ENCODE measurements around the gene PTP4A1. TPM values are rescaled to one million over a fixed set of nuclear protein-coding genes. Genes with fewer than 3 reads are reported as not detected.
"Not testable (repeated sequence)": the region's sequence is repeated elsewhere in the genome, so short reads cannot be mapped to it uniquely, and the experiment has no call there.

PTP4A1 gene
- 17.5 and 22.4 TPM in 2 replicates for total RNA-seq

DNA sequence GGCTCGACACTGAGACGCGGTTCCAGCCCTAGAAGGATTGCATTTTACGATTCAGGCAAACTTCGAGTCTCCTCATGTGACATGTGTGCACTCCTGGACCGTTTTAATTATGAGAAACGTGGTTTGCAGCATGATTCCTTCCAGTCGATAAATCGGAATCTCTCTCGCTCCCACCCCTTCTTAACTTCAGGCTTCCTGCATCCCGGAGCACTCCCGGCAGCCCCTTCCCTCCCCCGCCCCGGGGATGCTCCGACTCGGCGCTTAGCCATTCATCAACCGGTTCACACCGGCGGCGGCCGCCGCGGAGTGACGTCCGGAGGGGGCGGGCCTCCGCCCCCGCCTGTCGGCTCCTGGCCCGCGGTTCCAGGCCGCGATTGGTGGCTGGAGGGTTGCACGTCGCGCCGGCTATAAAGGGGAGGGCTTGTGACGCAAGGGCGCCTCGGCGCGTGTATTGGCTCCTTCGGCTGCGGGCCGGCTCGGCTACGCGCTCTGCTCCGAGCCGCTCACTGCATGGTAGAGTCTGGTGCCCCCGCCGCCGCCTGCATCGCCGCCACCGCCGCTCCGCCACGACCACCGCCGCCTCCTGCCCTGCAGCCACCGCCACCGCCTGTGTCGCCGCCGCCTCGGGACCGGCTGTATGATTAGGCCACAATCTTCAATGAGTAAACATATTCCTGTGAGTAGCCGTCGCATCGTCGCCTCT is at the start of gene PTP4A1, which contains the start of gene LOC128125822:
PTP4A1 (plus strand) TSS at position 437 of the 703 bp plus-strand sequence. CDS start 4,401 bp downstream, outside the sequence.
LOC128125822 (plus strand) TSS at position 437 of the 703 bp plus-strand sequence.
- DNase-seq (ENCODE audit: low read depth in 2 of 2): peak; percentile 98 to 99

DNA sequence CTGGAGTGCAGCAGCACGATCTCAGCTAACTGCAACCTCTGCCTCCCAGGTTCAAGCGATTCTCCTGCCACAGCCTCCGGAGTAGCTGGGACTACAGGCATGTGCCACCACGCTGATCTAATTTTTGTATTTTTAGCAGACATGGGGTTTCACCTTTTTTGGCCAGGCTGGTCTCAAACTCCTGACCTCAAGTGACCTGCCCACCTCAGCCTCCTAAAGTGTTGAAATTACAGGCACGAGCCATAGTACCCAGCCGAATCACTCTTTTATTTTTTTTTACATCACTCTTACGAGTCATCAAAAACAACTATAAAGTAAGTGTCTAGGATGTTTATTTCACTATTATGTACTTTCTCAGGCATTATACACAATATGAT is 49.4 kb upstream of the PTP4A1 start:
- DNase-seq (ENCODE audit: low read depth in 2 of 2): not testable (repeated sequence)

DNA sequence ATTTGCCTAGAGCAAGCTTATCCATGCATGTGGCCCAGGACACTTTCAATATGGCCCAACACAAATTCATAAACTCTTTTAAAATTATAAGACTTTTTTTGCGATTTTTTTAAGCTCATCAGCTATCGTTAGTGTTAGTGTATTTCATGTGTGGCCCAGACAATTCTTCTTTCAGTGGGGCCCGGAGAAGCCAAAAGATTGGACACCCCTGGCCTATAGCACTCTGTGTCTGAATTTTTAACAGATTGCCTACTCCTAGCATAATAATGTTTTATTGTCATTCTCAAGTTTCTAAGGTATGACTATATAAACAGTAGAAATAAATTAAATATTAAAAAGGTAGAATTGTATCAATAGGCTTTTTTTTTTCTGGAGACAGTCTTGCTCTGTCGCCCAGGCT is 48.6 kb upstream of the PTP4A1 start:
- no peak for DNase-seq (ENCODE audit: low read depth in 2 of 2)

DNA sequence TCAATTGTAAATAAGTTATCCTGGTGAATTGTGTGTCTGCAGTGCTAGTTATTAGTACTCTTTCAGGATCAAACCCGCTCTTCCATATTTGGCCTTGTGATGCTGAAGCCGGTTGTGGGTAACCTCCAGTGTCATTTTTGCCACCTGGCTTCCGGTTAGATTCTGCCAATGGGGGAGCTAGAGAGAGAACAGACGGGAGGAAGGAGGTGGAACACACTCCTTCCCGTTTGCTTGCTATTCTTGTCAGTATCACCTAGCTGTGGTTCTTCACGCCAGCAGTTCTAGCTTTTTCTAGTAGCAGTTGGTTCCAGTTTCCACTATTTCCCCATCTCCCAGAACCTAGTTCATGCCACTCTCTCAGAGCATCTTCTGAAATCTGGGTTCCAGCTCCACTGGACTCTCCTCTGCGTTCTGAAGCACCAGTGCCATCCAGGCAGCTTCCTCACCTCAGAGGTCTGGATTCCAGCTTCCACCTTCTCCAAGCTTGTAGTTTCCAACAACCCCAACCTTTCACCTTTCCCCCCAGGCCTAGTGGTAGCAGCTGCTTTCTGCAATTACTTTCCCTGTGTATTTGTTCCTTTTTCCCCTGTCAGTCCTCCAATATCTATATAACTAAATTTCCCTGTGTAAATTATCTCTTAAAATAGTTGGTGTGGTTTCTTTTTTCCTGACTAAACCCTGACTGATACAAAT is 46.9 kb upstream of the PTP4A1 start:
- DNase-seq (ENCODE audit: low read depth in 2 of 2): no peak

DNA sequence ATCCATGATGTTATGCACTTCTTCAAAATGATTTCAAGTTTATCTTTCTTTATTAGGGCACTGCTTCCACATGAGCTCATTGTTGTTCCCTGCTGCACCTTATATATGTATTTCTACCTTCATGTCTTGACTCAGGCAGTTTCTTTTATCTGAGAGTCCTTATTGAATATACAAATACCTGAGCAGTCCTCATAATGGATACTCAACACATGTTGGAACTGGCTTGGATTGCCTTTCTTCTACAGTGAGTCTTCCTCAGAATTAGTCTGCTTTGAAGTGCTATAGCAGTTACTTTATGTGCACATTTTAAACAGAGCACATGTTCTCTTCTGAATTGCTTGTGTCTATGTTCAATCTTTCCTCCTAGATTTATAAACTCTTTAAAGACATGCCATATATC is 45.3 kb upstream of the PTP4A1 start:
- no peak for DNase-seq (ENCODE audit: low read depth in 2 of 2)

DNA sequence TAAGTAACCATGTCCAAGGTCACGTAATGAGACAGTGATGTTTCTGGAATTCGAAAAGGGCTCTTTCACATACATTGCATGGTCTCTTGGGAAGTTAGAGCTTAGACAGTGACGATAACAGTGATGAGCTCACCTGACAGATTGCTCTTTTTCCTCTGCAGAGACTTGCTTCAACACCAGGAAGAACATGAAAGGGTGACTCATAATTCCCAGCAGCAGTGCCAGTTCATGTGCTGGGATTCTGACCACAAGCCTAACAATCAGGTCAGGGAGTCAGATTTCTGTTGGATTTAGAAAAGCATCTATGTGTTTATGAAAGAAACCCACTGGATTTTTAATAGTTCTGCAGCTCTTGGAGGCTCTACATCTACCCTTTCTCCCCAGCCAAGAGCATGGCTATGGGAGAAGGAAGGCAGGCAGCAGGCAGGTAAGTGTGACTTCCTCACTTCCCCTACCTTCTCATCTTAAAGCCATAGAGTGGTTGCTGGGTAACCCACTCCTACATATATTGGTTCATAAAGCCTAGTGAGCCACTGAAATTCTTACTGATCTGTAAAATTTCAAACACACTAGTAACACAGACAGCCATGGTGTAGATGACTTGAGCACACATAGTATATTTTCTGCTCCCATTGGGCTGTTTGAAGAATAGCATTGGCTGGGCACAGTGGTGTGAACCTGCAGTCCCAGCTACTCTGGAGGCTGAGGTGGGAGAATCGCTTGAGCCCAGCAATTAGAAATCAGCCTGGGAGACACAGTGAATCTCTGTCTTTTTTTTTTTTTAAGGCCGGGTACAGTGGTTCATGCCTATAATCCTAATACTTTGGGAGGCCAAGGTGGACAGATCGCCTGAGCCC is 44.4 kb upstream of the PTP4A1 start:
- DNase-seq (ENCODE audit: low read depth in 2 of 2): peak; percentile 85 to 99

DNA sequence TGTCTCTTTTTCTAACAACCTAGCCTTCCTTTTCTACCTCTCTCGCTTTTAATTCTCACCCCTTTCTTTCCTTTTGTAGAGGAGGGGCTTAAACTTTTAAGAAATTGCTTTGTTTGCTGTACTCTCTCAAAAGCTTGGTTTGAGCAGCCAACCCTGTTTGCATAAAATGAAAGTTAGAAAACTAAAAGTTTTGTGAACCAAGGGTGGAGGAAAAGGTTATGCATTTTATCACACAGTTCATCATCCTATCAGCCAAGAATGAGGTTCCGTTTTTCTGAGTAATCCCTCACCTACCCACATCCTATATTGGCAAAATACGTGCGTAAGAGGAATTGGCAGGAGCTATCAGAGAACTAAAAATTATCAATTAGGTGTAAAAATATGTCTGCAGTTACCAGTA is 42.8 kb upstream of the PTP4A1 start:
- no peak for DNase-seq (ENCODE audit: low read depth in 2 of 2)

DNA sequence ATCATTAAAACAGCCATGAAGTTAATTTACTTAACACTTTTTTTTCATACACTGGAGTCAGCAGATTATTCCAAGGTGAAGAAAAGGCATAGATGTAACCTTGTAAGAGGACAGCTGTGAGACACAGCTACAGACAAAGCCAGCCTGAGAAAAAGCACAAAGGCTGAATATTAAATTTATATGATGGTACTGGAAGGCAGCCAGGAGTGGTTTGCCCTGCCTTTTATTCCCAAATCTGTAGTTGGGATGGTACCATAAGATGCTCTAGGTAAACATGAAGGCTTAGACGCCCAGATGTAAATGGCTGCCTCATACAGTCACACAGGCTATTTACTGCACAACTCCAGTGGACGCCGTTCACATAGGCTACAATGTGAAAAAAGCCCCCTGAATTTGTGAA is 42.1 kb upstream of the PTP4A1 start:
- no peak for DNase-seq (ENCODE audit: low read depth in 2 of 2)

DNA sequence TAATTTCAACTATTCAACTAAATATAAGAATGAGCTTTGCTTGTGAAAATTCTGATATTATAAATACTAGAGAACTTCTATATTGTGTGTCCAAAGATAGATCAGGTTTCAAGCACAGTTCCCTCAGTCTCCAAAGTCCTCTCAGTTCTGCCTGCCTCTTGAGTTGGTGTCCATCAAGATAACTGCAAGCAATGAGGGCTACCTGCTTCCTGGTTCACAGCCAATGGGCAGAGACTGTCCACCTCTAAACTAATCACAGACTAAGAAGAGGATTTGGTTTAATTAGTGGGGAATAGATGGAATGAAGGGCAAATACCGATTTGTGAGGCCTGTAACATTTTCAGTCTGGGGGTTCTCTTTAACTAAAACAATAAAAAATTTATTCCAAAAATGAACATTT is 41.3 kb upstream of the PTP4A1 start:
- DNase-seq (ENCODE audit: low read depth in 2 of 2): no peak

DNA sequence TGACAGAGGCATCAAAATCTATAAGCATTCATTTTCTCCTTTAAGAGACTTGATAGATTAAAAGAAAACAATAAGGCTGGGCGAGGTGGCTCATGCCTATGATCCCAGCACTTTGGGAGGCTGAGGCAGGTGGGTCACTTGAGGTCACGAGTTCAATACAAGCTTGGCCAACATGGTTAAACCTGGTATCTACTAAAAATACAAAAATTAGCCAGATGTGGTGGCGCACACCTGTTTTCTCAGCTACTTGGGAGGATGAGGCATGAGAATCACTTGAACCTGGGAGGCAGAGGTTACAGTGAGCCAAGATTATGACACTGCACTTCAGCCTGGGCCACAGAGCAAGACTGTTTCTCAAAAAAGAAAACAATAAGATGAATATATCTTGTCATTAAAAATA is 39.3 kb upstream of the PTP4A1 start:
- DNase-seq (ENCODE audit: low read depth in 2 of 2): no peak

DNA sequence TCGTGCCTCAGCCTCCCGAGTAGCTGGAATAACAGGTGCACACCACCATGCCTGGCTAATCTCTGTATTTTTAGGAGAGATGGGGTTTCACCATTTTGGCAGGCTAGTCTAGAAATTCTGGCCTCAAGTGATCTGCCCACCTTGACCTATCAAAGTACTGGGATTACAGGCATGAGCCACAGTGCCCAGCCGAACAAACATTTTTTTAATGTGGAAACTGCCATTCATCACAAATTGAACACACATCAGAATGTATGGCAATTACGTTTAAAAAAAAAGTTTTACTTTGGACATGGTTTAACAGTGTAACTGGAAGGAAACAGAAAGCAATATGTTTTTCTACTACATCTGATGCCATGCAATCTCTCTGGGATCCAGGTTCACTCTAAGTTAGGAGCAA is 38.3 kb upstream of the PTP4A1 start:
- no peak for DNase-seq (ENCODE audit: low read depth in 2 of 2)

DNA sequence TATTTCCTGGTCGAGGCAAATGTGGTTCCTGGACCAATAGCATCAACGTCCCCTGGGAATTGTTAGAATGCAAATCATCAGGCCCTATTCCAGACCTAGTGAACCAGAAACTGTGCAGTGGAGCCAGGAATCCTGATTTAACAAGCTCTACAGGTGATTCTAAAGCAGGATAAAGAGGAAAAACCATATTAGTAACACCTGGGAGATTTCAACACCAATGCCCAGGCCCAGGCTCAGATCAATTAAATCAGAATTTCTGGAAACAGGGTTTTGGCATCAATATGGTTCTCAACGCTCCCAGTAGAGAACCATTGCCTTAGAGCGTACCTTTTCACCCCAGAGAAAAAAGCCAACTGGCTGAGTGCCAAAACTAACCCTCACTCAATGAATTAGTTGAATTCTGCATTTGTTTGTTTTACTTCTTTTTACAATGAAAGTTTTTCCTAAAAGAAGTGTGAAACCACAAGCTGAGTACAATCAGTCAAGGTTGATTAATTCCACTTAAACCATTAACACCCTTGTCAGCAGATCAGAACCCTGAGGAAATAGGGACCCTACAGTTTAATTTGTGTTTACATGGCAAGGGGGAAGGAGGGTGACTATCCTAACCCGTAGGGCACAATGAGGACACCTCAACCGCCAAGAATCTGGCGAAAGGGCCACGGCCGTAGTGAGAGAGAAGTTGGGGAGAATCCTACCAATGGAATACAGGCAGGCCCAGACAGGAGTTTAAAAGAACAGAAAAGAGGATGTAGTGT is 34.9 kb upstream of the PTP4A1 start:
- peak in 1 of 2 donors; percentile 59 for DNase-seq (ENCODE audit: low read depth in 2 of 2)

DNA sequence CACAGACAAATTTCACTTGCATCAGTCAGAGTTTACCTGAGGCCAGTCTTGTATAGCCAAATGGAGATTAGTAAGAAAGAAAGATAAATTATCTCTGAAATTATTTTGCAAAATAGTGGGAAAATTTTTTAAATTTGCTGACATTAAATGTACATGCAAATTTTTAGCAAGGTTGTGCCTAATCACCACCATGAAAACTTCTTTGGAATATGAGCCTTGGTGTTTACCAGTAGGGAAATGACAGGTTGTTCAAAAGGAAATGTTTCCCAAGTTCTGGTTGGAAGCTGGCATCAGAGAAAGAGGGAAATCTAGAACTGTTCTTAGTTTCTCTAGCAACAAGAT is 34.4 kb upstream of the PTP4A1 start:
- DNase-seq (ENCODE audit: low read depth in 2 of 2): no peak

DNA sequence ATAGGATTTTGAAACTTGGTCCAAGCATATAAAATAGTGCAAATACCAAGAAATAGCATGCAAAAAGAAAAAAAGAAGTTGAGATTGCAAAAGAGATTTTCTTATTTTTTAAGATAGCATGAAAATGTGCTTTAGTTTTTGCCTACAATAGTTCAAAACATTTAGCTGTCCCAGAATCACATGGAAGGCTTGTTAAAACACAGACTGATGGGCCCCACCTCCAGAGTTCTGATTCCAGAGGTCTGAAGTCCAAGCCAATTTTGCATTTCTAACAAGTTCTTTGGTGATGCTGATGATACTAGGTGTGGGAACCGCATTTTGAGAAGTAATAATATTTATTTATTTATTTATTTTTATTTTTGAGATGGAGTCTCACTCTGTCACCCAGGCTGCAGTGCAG is 33.7 kb upstream of the PTP4A1 start:
- DNase-seq (ENCODE audit: low read depth in 2 of 2): no peak

DNA sequence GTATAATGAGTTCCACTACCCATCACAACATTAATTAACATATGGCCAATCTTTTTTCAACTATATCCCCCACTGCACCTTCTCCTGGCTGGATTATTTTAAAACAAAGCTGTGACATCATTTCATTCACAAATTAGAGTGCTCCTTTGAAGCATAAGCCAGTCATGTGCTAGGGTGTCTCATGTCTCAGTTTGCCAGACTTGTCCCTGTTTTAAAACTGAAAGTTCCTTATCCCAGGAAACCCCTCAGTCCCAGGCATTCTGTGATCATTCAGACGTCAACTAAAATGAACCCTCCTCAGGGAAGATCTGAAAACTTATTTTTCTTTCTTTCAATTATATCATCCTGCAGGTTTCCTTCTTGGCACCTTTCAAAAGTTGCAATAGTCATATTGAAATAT is 29.3 kb upstream of the PTP4A1 start:
- DNase-seq (ENCODE audit: low read depth in 2 of 2): no peak

DNA sequence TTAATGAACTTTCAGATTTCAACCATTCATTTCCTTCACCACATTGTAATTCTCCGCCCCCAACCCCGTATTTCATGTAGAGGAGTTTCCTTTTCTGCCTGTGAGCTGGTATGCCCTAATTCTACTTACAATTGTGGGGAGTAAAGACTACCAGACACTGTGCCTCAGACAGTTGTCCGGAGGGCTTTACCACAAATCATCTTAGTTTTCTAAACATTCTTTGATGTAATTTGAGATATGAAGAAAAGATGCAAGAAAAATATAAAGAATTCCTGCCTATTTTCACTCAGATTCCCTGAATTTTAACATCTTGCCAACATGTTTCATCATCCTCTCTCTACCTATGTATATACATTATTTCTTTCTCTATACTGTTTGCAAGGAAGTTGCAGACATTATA is 28.3 kb upstream of the PTP4A1 start:
- DNase-seq (ENCODE audit: low read depth in 2 of 2): no peak

DNA sequence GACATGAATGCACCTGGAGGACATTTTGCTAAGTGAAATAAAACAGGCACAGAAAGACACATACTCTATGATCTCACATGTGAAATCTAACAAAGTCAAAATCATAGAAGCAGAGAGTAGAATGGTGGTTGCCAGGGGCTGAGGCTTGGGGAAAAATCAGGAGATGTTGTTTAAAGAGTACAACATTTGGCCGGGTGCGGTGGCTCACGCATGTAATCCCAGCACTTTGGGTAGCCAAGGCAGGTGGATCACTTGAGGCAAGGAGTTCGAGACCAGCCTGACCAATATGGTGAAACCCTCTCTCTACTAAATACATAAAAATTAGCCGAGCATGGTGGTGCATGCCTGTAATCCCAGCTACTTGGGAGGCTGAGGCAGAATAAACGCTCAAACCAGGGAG is 26.0 kb upstream of the PTP4A1 start:
- DNase-seq (ENCODE audit: low read depth in 2 of 2): no peak

DNA sequence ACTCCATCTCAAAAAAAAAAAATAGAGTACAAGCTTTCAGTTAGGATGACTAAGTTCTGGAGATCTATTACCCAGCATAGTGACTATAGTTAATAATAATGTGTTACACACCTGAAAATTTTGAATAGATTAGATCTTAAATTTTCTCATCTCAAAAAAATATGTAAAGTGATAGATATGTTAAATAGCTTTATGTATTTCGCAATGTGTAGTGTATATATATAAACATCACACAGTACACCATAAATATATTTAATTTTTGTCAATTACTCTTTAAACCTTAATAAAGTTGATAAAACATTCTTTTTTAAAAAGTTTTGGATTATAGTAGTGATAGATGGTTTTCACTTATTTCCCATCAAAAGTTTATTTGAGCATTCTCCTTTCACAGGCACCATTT is 25.6 kb upstream of the PTP4A1 start:
- no peak for DNase-seq (ENCODE audit: low read depth in 2 of 2)

DNA sequence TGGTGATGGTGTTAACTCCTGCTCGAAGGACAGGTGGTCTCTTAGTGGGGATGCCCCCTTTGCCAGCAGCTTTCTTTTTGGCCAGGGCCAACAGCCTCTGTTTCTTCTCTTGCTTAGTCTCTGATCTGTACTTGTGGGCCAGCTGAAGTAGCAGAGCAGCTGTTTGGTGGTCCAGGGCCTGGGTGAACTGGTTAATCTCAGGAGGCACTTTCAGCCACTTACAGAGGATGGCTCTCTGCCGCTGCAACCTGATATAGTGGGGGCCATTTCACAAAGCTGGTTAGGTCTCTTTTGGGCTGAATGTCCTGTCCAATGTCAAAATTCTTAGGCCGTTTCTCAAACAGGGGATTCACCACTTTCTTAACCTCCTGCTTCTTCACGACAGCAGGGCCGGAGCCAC is 23.2 kb upstream of the PTP4A1 start:
- no peak for DNase-seq (ENCODE audit: low read depth in 2 of 2)

DNA sequence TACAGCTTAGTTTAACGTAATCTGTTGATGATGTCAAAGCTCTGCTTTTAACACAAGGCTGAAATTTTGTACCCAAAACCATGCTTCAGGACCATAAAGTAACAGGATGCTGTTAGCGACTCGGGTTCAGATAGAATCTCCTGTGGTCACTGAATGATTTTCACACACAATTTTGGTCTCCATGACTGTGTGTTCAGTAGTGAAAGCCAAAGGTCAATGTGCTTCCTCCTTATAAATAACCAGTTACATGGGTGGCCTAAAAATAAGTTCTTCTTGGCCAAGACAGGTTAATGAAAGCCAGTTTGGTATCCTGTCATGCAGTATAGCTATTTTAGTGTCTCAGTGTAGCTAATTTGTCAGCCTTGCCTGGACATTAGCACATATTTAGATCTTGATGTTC is 19.1 kb upstream of the PTP4A1 start:
- DNase-seq (ENCODE audit: low read depth in 2 of 2): no peak

DNA sequence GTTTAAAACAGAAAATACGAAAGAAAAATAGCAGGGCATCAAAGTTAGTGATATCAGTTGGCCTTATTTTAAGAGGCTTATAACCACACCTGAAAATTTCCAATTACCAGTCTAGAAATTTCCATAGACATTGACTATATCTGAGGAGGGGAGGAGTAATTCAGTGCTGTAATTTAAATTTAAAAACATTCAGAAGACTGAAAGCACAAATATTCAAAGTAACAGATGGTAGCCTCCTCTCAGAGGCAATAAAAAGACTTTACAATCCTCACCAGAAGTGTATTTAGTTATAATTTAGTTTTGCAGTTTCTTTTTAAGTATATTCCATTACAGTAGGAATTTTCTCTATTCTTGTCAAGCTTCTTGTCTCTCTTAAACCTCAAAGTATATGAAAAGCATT is 18.4 kb upstream of the PTP4A1 start:
- no peak for DNase-seq (ENCODE audit: low read depth in 2 of 2)

DNA sequence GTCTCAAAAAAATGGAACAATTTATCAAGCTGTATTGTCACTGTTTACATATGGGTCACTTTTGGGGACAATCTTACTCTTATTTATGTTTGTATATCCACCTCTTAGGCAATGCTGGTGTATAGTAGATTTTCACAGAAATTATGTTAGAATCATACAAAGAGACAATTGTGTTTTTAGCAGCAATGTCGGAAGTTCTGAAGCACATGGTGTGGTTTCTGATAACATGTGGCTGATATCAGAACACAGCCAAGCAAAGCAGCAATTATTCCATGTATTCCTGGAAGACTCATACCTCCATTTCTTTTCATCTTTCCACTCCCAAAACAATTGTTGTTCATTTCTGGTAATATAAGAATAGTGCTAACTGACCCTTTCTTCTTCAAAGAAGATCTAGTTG is 17.5 kb upstream of the PTP4A1 start:
- DNase-seq (ENCODE audit: low read depth in 2 of 2): no peak
